NCI-H748 treated with DMSO at 0.1 percent for 48 hours (cell line): ENCODE measurements around the gene TLCD2.
"Not testable (repeated sequence)": the region's sequence is repeated elsewhere in the genome, so short reads cannot be mapped to it uniquely, and the experiment has no call there.

Experiments used
- DNase-seq: peaks from one replicate; lab custom pipeline; 2025; lab: John Stamatoyannopoulos, UW

TLCD2 gene

GRCh38 chr17:1709971-1710806 is at the start of gene TLCD2:
Gene TLCD2 (minus strand): TSS chr17:1710377. CDS start chr17:1710242, 135 bp downstream.
- peak; percentile 28 for DNase-seq

GRCh38 chr17:1759529-1759928 is 49.4 kb upstream of the TLCD2 start:
- no peak for DNase-seq

GRCh38 chr17:1758807-1759206 is 48.6 kb upstream of the TLCD2 start:
- no peak for DNase-seq

- no peak for DNase-seq
These were observed 45.7 kb upstream of the TLCD2 start for GRCh38 chr17:1755827-1756262.

- no peak for DNase-seq
These were observed 45.2 kb upstream of the TLCD2 start for GRCh38 chr17:1755252-1755826.

GRCh38 chr17:1754430-1755112 is 44.4 kb upstream of the TLCD2 start:
- no peak for DNase-seq

- no peak for DNase-seq
These were observed 43.7 kb upstream of the TLCD2 start for GRCh38 chr17:1753767-1754429.

- no peak for DNase-seq
These were observed 42.5 kb upstream of the TLCD2 start for GRCh38 chr17:1752425-1753262.

GRCh38 chr17:1750628-1751027 is 40.5 kb upstream of the TLCD2 start:
- DNase-seq: no peak

- DNase-seq: no peak
These were observed 36.9 kb upstream of the TLCD2 start for GRCh38 chr17:1746975-1747543.

- no peak for DNase-seq
These were observed 35.4 kb upstream of the TLCD2 start for GRCh38 chr17:1745513-1746020.

GRCh38 chr17:1744551-1745512 is 34.7 kb upstream of the TLCD2 start:
- DNase-seq: no peak

- no peak for DNase-seq
These were observed 32.9 kb upstream of the TLCD2 start for GRCh38 chr17:1743088-1743439.

- no peak for DNase-seq
These were observed 32.4 kb upstream of the TLCD2 start, which contains the start of gene SERPINF2 for GRCh38 chr17:1742371-1743087. Gene SERPINF2 (plus strand): TSS chr17:1742871. CDS start chr17:1744996, 2,125 bp downstream.

GRCh38 chr17:1741899-1742298 is 31.7 kb upstream of the TLCD2 start:
- not testable (repeated sequence) for DNase-seq

GRCh38 chr17:1737531-1738291 is 27.5 kb upstream of the TLCD2 start:
- no peak for DNase-seq

GRCh38 chr17:1736348-1737281 is 26.4 kb upstream of the TLCD2 start:
- DNase-seq: no peak
